Stomach (tissue), 9 donors: ENCODE data around the gene SCMH1. TPM values are rescaled to one million over a fixed set of nuclear protein-coding genes. Genes with fewer than 3 reads are reported as not detected.
A peak's percentile ranks its signal among the peaks of the same experiment; 100 is the strongest.

Experiments used
- DNase-seq, 2 donors: peaks; one replicate each; pipeline versions ENCODE4 v3.0.0 to v3.0.0-alpha.2; 2013 to 2019
- H3K27ac ChIP-seq, 5 donors: fragments of 200-600 bp in 4 of 5; sonication (generic) in 4 of 5; one replicate each; pipeline ENCODE4 v1.5.1; 2013 to 2019; ENCODE audit warnings: mild to moderate bottlenecking in 1 of 5, moderate library complexity in 1 of 5
- H3K27me3 ChIP-seq, 3 donors: fragments of 200-600 bp; sonication (generic); one replicate each; pipeline ENCODE4 v1.5.1; 2017 to 2019; ENCODE audit warnings: mixed run types in 1 of 3
- H3K36me3 ChIP-seq, 4 donors: fragments of 200-600 bp; sonication (generic); 1 replicate in 3 of 4; 2 replicates in 1 of 4; pipeline ENCODE4 v1.5.1; 2016 to 2019
- H3K4me1 ChIP-seq, 4 donors: fragments of 200-600 bp; sonication (generic); one replicate each; pipeline ENCODE4 v1.5.1; 2016 to 2019
- H3K4me3 ChIP-seq, 4 donors: fragments of 200-600 bp; sonication (generic) in 3 of 4; one replicate each; pipeline ENCODE4 v1.5.1; 2016 to 2019; ENCODE audit warnings: mild to moderate bottlenecking in 1 of 4
- H3K9me3 ChIP-seq, 4 donors: fragments of 200-600 bp; sonication (generic); one replicate each; pipeline ENCODE4 v1.5.1; 2016 to 2019
- CTCF ChIP-seq, 7 experiments: fragments of 450-650 bp in 4 of 7; fragments of 200-600 bp in 3 of 7; sonication (generic) in 3 of 7; IDR thresholded peaks; one replicate each; pipeline ENCODE4 v1.5.1; 2016 to 2019; ENCODE audit warnings: antibody characterized with exemption in 7 of 7, control low read depth in 2 of 7, mild to moderate bottlenecking in 1 of 7
- EP300 ChIP-seq: sonication (generic); formaldehyde crosslinking; IDR thresholded peaks from one replicate; pipeline ENCODE4 v1.6.1; 2017; ENCODE audit warnings: antibody characterized with exemption
- POLR2A ChIP-seq, 4 donors: fragments of 450-650 bp; IDR thresholded peaks; one replicate each; pipeline ENCODE4 v1.6.1; 2016; ENCODE audit warnings: antibody characterized with exemption in 4 of 4, control low read depth in 2 of 4, mild to moderate bottlenecking in 1 of 4, moderate library complexity in 1 of 4
- POLR2AphosphoS5 ChIP-seq, 3 donors: sonication (generic); formaldehyde crosslinking; IDR thresholded peaks; one replicate each; pipeline ENCODE4 v1.6.1; 2016; ENCODE audit warnings: antibody characterized with exemption in 3 of 3
- WGBS, 5 donors: extraction: QIAGEN DNeasy Blood & Tissue Kit in 3 of 5; methylation state at CpG; one replicate each; pipeline versions ENCODE4 v1.1.5 to v1.1.7; 2013 to 2018; 5-methylcytosine and 5-hydroxymethylcytosine counted together
- intact Hi-C: fragments of 100-400 bp; cut with DNase I; formaldehyde crosslinking; loops from one replicate; pipeline ENCODE4 v1.15.1; 2023; ENCODE audit warnings: low total_unique reads
- polyA plus RNA-seq, 3 donors: library from polyadenylated mRNA; stranded (reverse); fragments of 200-250 nt; gene quantifications; one replicate each; pipeline ENCODE4 v1.2.3, GENCODE V29; 2013
- total RNA-seq, 5 donors: library from RNA; depleted of rRNA; stranded (reverse); fragments of >200 nt; gene quantifications; one replicate each; pipeline versions ENCODE4 v1.1.0 to v1.2.3, GENCODE V29; 2014 to 2016
- donor health status: healthy with polysubstance abuse.
- donor health status: Bipolar disorder and iron deficiency.
- donor health status: healthy.

SCMH1 gene
- total and polyA plus RNA-seq, 8 donors = 22.6 to 84.6 (median 35.6) TPM

- Histone ChIP-seq H3K4me1 (peaks cover 20 to 44% (median 35%) of the 10 kb centered on the region in 4 donors), H3K9me3 (no peaks in the 10 kb centered on the region), H3K36me3 (no peaks in the 10 kb centered on the region), H3K27me3 (no peaks in the 10 kb centered on the region), H3K4me3 (no peak overlapping the region), H3K27ac (peak overlapping the region in 2 of 5 donors; percentile 1 to 72)
- WGBS, 5 donors = 81 to 89% (median 88%) methylated on average over 4 of the region's 4 CpGs
- DNase-seq = no peak
- TF ChIP-seq POLR2AphosphoS5 (IDR thresholded peaks at IDR 0.05) (no peak), CTCF (IDR thresholded peaks at IDR 0.05) (no peak), POLR2A (IDR thresholded peaks at IDR 0.05) (no peak), EP300 (no peak)
- intact Hi-C loops = no loop called here
These were observed 138.3 kb downstream of the SCMH1 start for GRCh38 chr1:41103766-41104165.

GRCh38 chr1:41102653-41103052 is 139.5 kb downstream of the SCMH1 start:
- intact Hi-C loops = no loop called here
- H3K4me1 ChIP-seq = peaks cover 14 to 36% (median 28%) of the 10 kb centered on the region in 4 donors
- WGBS, 5 donors = 40 to 65% (median 44%) methylated on average over 1 of the region's 1 CpG
- TF ChIP-seq POLR2AphosphoS5 (IDR thresholded peaks at IDR 0.05) = no peak
- TF ChIP-seq POLR2A (IDR thresholded peaks at IDR 0.05) = no peak
- TF ChIP-seq EP300 = no peak
- TF ChIP-seq CTCF (IDR thresholded peaks at IDR 0.05) = no peak
- peak overlapping the region in 4 of 5 donors; percentile 14 to 84 (median 72) for H3K27ac ChIP-seq
- H3K36me3 ChIP-seq = no peaks in the 10 kb centered on the region
- no peak overlapping the region for H3K4me3 ChIP-seq
- H3K9me3 ChIP-seq = no peaks in the 10 kb centered on the region
- DNase-seq = no peak
- no peaks in the 10 kb centered on the region for H3K27me3 ChIP-seq

DNA sequence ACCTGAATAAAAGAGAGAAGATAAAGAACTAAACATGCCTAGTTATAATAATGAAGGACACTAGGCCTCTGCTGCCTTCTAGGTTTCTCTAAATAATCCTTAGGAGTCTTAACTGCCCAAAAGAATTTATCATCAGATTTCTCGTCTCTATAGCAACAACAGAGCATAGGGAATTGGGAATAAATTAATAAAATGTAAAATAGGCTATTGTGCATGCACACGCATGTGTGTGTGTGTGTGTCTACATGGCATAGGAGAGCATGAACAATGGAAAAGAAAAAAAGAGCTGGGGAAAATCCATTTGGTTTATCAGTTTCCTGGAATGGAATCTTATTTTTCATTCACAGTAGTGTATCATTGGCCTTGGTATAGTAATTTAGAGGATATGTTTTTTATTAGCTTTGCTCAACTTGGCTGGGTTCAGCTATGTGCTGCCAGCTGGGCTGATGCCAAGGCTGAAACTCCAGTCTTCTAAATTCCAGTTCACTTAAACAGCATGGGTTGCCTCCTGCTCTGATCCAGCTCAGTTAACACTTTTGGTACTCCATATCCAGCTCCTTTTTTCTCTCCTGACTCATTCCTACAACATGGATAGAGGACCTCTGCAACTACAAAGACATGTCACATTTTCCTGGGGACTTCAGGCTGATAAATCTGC is 140.0 kb downstream of the SCMH1 start:
- intact Hi-C loops = no loop called here
- WGBS, 5 donors = 24 to 38% (median 33%) methylated on average over 2 of the region's 2 CpGs
- Histone ChIP-seq H3K9me3 (no peaks in the 10 kb centered on the region), H3K4me3 (no peak overlapping the region), H3K27ac (peak overlapping the region in 4 of 5 donors; percentile 14 to 84 (median 72)), H3K4me1 (peaks cover 14 to 36% (median 28%) of the 10 kb centered on the region in 4 donors), H3K27me3 (no peaks in the 10 kb centered on the region), H3K36me3 (no peaks in the 10 kb centered on the region)
- peak; percentile 89 to 94 for DNase-seq
- TF ChIP-seq EP300 (no peak), POLR2A (IDR thresholded peaks at IDR 0.05) (no peak), CTCF (IDR thresholded peaks at IDR 0.05) (no peak), POLR2AphosphoS5 (IDR thresholded peaks at IDR 0.05) (peak; percentile 5 to 82 (median 59))

- H3K36me3 ChIP-seq = peaks cover 0 to 5% (median 0%) of the 10 kb centered on the region in 4 donors
- 97 to 100% (median 98%) methylated on average over 1 of the region's 1 CpG for WGBS, 5 donors
- H3K27me3 ChIP-seq = no peaks in the 10 kb centered on the region
- H3K4me1 ChIP-seq = peaks cover 14 to 36% (median 28%) of the 10 kb centered on the region in 4 donors
- no peak for DNase-seq
- TF ChIP-seq POLR2AphosphoS5 (IDR thresholded peaks at IDR 0.05) (no peak), POLR2A (IDR thresholded peaks at IDR 0.05) (no peak), CTCF (IDR thresholded peaks at IDR 0.05) (no peak), EP300 (no peak)
- no peak overlapping the region for H3K4me3 ChIP-seq
- H3K27ac ChIP-seq = peak overlapping the region in 3 of 5 donors; percentile 3 to 84 (median 72)
- intact Hi-C loops = no loop called here
- H3K9me3 ChIP-seq = no peaks in the 10 kb centered on the region
These were observed 141.0 kb downstream of the SCMH1 start for GRCh38 chr1:41101076-41101475.
